Karpas-422 (cell line): ENCODE measurements around the gene GINS2. TPM values are rescaled to one million over a fixed set of nuclear protein-coding genes. Genes with fewer than 3 reads are reported as not detected.

Experiments used
- DNase-seq: peaks from one replicate; pipeline ENCODE4 v3.0.0-alpha.2; 2015
- H2AFZ ChIP-seq: fragments of 200-600 bp; sonication (generic); 2 replicates; pipeline ENCODE4 v1.6.1; 2014; ENCODE audit warnings: antibody characterized with exemption, low read length, mixed read lengths
- H3K27ac ChIP-seq: fragments of 200-600 bp; sonication (generic); 2 replicates; pipeline ENCODE4 v1.5.1; 2014; ENCODE audit warnings: mild to moderate bottlenecking, low read length, moderate library complexity
- H3K27me3 ChIP-seq: fragments of 200-600 bp; sonication (generic); 2 replicates; pipeline ENCODE4 v1.6.1; 2014; ENCODE audit warnings: low read length, mixed read lengths
- H3K36me3 ChIP-seq: fragments of 200-600 bp; sonication (generic); 2 replicates; pipeline ENCODE4 v1.6.1; 2014; ENCODE audit warnings: low read length, mixed read lengths; ENCODE audit not compliant: insufficient read depth
- H3K4me1 ChIP-seq: fragments of 200-600 bp; sonication (generic); 2 replicates; pipeline ENCODE4 v1.6.1; 2014; ENCODE audit warnings: mild to moderate bottlenecking, low read length, mixed read lengths
- H3K4me2 ChIP-seq: fragments of 200-600 bp; sonication (generic); 2 replicates; pipeline ENCODE4 v1.6.1; 2014; ENCODE audit warnings: low read length, low read depth, mild to moderate bottlenecking; ENCODE audit not compliant: poor library complexity, severe bottlenecking
- H3K4me3 ChIP-seq: fragments of 200-600 bp; sonication (generic); 2 replicates; pipeline ENCODE4 v1.5.1; 2014; ENCODE audit warnings: mild to moderate bottlenecking, antibody characterized with exemption, low read length, mixed read lengths
- H3K79me2 ChIP-seq: fragments of 200-600 bp; sonication (generic); 2 replicates; pipeline ENCODE4 v1.6.1; 2014; ENCODE audit warnings: mild to moderate bottlenecking, low read length, mixed read lengths
- H3K9ac ChIP-seq: fragments of 200-600 bp; sonication (generic); 2 replicates; pipeline ENCODE4 v1.6.0; 2014; ENCODE audit warnings: low read length
- H3K9me2 ChIP-seq: fragments of 200-600 bp; sonication (generic), shearing (Covaris generic); replicated peaks from 2 replicates; pipeline ENCODE4 v1.6.0; 2014; ENCODE audit warnings: mild to moderate bottlenecking, low read length, moderate library complexity; ENCODE audit not compliant: insufficient read depth
- H3K9me3 ChIP-seq: fragments of 300-700, 200-600 bp; sonication (generic); 2 replicates; pipeline ENCODE4 v1.6.1; 2014; ENCODE audit warnings: low read length, mixed read lengths
- H4K20me1 ChIP-seq: fragments of 200-600 bp; sonication (generic); 2 replicates; pipeline ENCODE4 v1.6.1; 2014; ENCODE audit warnings: mild to moderate bottlenecking, antibody characterized with exemption, low read length, low read depth; ENCODE audit not compliant: insufficient read depth
- total RNA-seq: library from RNA; depleted of rRNA; stranded (reverse); fragments of >200 nt; shearing (Covaris generic); gene quantifications from 2 replicates; pipeline ENCODE4 v1.2.3, GENCODE V29; 2014; ENCODE audit warnings: low replicate concordance

Gene GINS2
- total RNA-seq, 1 experiment from 2014 or later = 14.2 TPM

DNA sequence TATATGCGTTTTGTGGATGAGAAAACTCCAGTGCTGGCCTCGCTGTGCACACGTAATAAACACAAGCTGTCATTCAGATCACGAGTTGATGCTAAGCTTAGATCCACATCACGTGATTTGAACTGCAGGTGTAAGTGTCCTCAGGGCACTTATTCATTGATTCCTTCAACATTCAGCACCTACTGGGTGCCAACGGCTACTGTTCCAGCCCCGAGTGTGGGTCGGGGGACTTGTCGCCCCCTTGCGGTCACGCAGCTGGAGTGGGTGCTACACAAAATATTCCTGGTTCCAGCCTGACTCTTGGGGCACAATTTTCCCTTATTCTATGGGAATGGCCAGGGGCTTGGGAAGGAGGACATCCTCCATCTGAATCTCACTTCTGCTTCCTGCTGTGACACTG is 29.9 kb upstream of the GINS2 start:
- H4K20me1 ChIP-seq = peaks cover 4% of the 10 kb centered on the region; the same call in 1 of the 2 replicates
- no peaks in the 10 kb centered on the region for H3K36me3 ChIP-seq
- DNase-seq = peak; percentile 75

DNA sequence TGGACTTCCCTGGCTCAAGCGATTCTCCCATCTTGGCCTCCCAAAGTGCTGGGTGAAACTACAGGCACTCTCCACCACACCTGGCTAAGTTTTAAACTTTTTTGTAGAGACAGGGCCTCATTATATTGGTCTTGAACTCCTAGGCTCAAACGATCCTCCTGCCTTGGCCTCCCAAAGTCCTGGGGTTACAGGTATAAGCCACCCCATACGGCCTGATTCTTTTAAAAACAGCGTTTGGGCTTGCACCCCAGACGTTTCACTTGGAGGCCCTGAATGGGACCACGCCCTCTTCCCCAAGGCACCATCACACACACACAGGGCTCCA is 29.4 kb upstream of the GINS2 start:
- H3K4me2 ChIP-seq = no peak overlapping the region
- H3K27ac ChIP-seq = no peak overlapping the region
- no peak overlapping the region for H2AFZ ChIP-seq
- H3K36me3 ChIP-seq = no peaks in the 10 kb centered on the region
- no peaks in the 10 kb centered on the region for H3K4me1 ChIP-seq
- H3K27me3 ChIP-seq = no peaks in the 10 kb centered on the region
- no peak overlapping the region for H3K4me3 ChIP-seq
- H4K20me1 ChIP-seq = peaks cover 4% of the 10 kb centered on the region; the same call in 1 of the 2 replicates
- H3K9me2 ChIP-seq = no peaks in the 10 kb centered on the region
- H3K79me2 ChIP-seq = no peaks in the 10 kb centered on the region
- H3K9me3 ChIP-seq = no peaks in the 10 kb centered on the region
- no peak overlapping the region for H3K9ac ChIP-seq
- no peak for DNase-seq

More for the DNA sequence above, 29.9 kb upstream of the GINS2 start:
- Histone ChIP-seq H3K9me3 (no peaks in the 10 kb centered on the region), H3K4me3 (no peak overlapping the region), H3K4me2 (no peak overlapping the region), H2AFZ (no peak overlapping the region), H3K27me3 (no peaks in the 10 kb centered on the region), H3K27ac (no peak overlapping the region), H3K4me1 (no peaks in the 10 kb centered on the region), H3K9ac (no peak overlapping the region), H3K9me2 (no peaks in the 10 kb centered on the region), H3K79me2 (no peaks in the 10 kb centered on the region)

DNA sequence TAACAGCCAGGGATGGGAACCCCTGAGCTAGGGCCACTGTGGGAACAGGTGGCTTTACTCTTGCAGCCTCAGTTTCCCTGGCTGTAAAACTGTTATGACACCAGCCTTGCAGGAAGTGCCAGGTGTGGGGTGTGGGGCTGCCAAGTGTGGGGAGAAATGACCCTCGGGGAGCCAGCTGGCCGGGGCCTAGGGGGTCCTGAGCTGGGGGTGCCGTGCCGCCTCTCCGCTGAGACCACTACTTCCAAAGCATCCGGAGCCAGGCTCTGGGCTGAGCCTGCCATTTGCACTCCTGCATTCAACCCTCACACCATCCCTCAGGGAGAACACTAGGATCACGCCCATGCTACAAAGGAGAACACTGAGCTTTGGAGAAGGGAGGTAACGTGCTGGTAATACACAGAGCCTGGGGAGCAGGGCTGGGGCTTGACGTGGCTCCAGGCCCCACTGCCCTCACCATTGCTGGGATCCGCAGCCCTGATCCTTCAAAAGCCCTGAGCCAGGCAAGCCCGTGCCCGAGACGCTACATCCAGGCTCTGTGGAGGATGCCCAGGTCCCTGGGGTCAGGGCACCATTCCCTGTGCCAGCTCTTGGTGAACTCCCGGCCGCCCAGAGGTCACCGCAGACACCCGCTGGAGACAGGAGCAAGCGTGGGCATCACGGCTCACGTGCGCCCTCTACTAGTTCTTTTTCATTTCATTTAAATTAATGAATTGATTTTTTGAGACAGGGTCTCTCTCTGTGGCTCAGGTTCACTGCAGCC is 28.8 kb upstream of the GINS2 start:
- H3K9ac ChIP-seq = no peak overlapping the region
- H3K36me3 ChIP-seq = no peaks in the 10 kb centered on the region
- H3K27me3 ChIP-seq = no peaks in the 10 kb centered on the region
- no peaks in the 10 kb centered on the region for H3K4me1 ChIP-seq
- H3K4me2 ChIP-seq = no peak overlapping the region
- peak; percentile 91 for DNase-seq
- H3K79me2 ChIP-seq = no peaks in the 10 kb centered on the region
- H3K9me2 ChIP-seq = no peaks in the 10 kb centered on the region
- H4K20me1 ChIP-seq = peaks cover 4% of the 10 kb centered on the region; the same call in 1 of the 2 replicates
- no peak overlapping the region for H2AFZ ChIP-seq
- H3K9me3 ChIP-seq = no peaks in the 10 kb centered on the region
- no peak overlapping the region for H3K4me3 ChIP-seq
- no peak overlapping the region for H3K27ac ChIP-seq

DNA sequence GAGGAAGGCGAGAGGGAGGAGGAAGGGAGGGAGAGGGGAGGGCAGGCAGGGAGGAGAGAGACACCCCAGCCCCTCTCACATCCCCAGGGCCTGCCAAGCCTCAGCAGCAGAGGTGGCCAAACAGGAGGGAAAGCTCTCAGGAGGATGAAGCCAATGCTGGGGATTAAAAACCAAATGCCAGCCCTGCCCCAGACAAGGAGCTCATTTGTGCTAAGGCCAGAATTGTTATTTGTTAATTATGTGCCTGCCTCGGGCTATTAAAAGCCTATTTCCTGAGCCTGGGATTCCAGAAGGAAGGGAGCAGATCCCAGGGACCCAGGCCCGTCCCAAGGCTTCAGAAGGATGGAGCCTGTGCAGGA is 27.9 kb upstream of the GINS2 start:
- H3K9ac ChIP-seq = no peak overlapping the region
- H4K20me1 ChIP-seq = peaks cover 4% of the 10 kb centered on the region; the same call in 1 of the 2 replicates
- H3K9me3 ChIP-seq = peaks cover 4% of the 10 kb centered on the region; the same call in 1 of the 2 replicates
- H3K79me2 ChIP-seq = no peaks in the 10 kb centered on the region
- no peak overlapping the region for H3K4me3 ChIP-seq
- no peak for DNase-seq
- H3K27ac ChIP-seq = no peak overlapping the region
- no peaks in the 10 kb centered on the region for H3K9me2 ChIP-seq
- no peak overlapping the region for H3K4me2 ChIP-seq
- no peaks in the 10 kb centered on the region for H3K27me3 ChIP-seq
- H2AFZ ChIP-seq = no peak overlapping the region
- H3K36me3 ChIP-seq = no peaks in the 10 kb centered on the region
- no peaks in the 10 kb centered on the region for H3K4me1 ChIP-seq

DNA sequence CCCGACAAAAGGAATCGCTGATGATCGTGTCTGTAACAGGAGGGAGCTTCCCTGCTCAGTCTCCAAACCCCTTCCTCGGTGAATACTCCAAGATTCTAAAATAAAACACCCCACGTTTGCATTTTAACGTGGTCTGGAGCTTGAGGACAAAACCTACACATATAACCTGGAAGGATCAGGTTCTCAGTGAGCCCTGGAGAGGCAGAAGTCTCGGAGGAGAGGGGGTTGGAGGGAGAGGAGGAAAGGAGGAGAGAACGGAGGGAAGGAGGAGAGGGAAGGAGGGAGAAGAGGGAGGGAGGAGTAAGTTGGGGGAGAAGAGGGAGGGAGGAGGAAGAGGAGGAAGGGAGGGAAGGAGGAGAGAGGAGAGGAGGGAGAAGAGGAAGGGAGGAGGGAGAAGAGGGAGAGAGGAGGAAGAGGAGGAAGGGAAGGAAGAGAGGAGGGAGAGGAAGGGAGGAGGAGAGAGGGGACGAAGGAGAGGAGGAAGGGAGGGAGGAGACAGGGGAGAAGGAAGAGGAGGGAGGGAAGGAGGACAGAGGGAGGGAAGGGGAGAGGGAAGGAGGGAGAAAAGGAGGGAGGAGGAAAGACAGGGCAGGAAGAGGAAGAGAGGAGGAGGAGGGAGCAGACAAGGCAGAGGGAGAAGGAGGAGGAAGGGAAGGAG is 27.4 kb upstream of the GINS2 start:
- Histone ChIP-seq H3K27ac (no peak overlapping the region), H3K9ac (no peak overlapping the region), H3K79me2 (no peaks in the 10 kb centered on the region), H3K9me2 (no peaks in the 10 kb centered on the region), H3K36me3 (no peaks in the 10 kb centered on the region), H3K4me1 (no peaks in the 10 kb centered on the region), H3K9me3 (peaks cover 4% of the 10 kb centered on the region; the same call in 1 of the 2 replicates), H2AFZ (no peak overlapping the region), H4K20me1 (peaks cover 4% of the 10 kb centered on the region; the same call in 1 of the 2 replicates), H3K4me2 (no peak overlapping the region), H3K4me3 (no peak overlapping the region), H3K27me3 (no peaks in the 10 kb centered on the region)
- no peak for DNase-seq

DNA sequence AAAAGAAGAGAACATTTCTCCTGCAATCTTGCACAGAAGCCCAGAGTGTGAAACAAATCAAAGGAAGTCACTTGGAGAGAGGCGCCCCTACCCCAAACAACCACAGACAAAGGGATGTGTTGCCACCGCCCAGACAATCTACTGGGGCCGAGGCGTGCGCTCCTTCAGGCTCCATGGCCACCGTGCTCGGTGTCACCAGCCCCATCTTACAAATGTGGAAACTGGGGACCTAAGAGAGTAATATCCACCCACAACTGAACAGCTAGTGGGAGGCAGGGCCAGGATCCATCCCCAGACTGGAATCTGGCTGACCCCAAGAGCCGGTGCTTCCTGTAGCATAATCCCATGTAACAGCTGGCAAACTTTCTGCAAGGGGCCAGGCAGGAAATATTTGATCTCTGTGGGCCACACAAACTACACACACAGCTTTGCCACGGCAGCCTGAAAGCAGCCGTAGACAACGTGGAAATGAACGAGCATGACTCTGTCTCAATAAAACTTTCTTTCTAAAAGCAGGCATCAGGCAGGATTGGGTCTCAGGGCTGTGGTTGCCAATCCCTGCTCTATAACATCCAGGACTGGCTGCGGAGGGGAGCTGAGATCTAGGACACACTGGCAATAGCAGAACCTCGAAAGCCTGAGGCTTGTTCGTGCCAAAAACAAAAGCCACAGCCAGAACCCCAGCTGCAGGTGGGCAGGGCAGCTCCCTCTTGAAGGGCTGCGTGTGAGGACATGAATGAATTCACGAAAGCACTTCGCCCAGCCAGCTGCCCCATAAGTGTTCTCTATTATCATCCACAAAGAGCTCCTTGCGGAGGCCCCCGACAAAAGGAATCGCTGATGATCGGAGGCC is 26.6 kb upstream of the GINS2 start:
- DNase-seq = no peak
- Histone ChIP-seq H3K36me3 (no peaks in the 10 kb centered on the region), H3K27me3 (no peaks in the 10 kb centered on the region), H4K20me1 (peaks cover 4% of the 10 kb centered on the region; the same call in 1 of the 2 replicates), H3K4me3 (no peak overlapping the region), H2AFZ (no peak overlapping the region), H3K4me1 (no peaks in the 10 kb centered on the region), H3K9me3 (peaks cover 4% of the 10 kb centered on the region; the same call in 1 of the 2 replicates), H3K9me2 (no peaks in the 10 kb centered on the region), H3K27ac (no peak overlapping the region), H3K4me2 (no peak overlapping the region), H3K9ac (no peak overlapping the region), H3K79me2 (no peaks in the 10 kb centered on the region)

DNA sequence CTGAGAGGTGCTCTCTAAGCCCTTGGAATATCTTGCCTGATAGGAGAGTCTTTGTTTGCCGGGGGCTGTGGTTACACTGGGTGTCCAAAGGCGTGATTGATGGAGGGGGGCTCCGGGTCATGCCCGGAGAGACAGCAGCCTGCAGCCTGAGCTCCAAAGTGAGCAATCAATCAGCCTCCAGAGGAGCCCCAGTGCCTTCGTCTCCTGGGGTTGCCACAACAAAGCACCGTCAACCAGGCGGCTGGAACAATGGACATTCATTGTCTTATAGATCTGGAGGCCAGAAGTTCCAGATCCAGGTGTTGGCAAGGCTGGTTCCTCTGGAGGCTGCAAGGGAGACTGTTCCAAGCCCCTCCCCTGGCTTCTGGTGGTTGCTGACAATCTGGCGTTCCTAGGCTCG is 24.0 kb upstream of the GINS2 start:
- Histone ChIP-seq H3K4me2 (no peak overlapping the region), H2AFZ (no peak overlapping the region), H3K9ac (no peak overlapping the region), H3K9me3 (peaks cover 4% of the 10 kb centered on the region; the same call in 1 of the 2 replicates), H4K20me1 (no peaks in the 10 kb centered on the region; the same call in 1 of the 2 replicates), H3K27ac (no peak overlapping the region), H3K9me2 (no peaks in the 10 kb centered on the region), H3K79me2 (no peaks in the 10 kb centered on the region), H3K27me3 (no peaks in the 10 kb centered on the region), H3K4me1 (no peaks in the 10 kb centered on the region), H3K4me3 (no peak overlapping the region), H3K36me3 (no peaks in the 10 kb centered on the region)
- no peak for DNase-seq
